DND-41 (cell line): ENCODE results near the gene CLEC2D.
"Not testable (repeated sequence)": the region's sequence is repeated elsewhere in the genome, so short reads cannot be mapped to it uniquely, and the experiment has no call there.

ENCODE experiments used
- ATAC-seq: fragments of 200-7000 bp; cut with Tn5 transposase; 3 replicates; pipeline ENCODE4 v1.9.1; 2021; ENCODE audit warnings: low read depth; ENCODE audit not compliant: insufficient read depth
- DNase-seq: peaks from one replicate; pipeline ENCODE4 v3.0.0-alpha.2; 2020
- H2AFZ ChIP-seq: 2 replicates; pipeline ENCODE4 v1.6.0; 2012; ENCODE audit warnings: low read depth, low read length
- H3K27ac ChIP-seq: 2 replicates; pipeline ENCODE4 v1.5.1; 2012; ENCODE audit warnings: low read length, inconsistent platforms
- H3K27me3 ChIP-seq: fragments of 200-600 bp; sonication (generic); 2 replicates; pipeline ENCODE4 v1.6.0; 2012; ENCODE audit warnings: low read length, mild to moderate bottlenecking, inconsistent platforms; ENCODE audit not compliant: insufficient read depth, poor library complexity
- H3K36me3 ChIP-seq: 2 replicates; pipeline ENCODE4 v1.5.1; 2012; ENCODE audit warnings: low read length, inconsistent platforms; ENCODE audit not compliant: insufficient read depth
- H3K4me1 ChIP-seq: 2 replicates; pipeline ENCODE4 v1.5.1; 2012; ENCODE audit warnings: mild to moderate bottlenecking, low read length; ENCODE audit not compliant: insufficient read depth
- H3K4me2 ChIP-seq: 2 replicates; pipeline ENCODE4 v1.6.0; 2012; ENCODE audit warnings: mild to moderate bottlenecking, moderate library complexity, low read length, inconsistent platforms; ENCODE audit not compliant: insufficient read depth
- H3K4me3 ChIP-seq, 2 experiments: fragments of 200-600 bp in 1 of 2; shearing (Covaris generic) in 1 of 2; 2 replicates each; pipeline ENCODE4 v1.5.1; 2012 to 2016; ENCODE audit warnings: inconsistent platforms in 2 of 2, low read length in 2 of 2, mild to moderate bottlenecking in 2 of 2, low read depth in 1 of 2, moderate library complexity in 1 of 2
- H3K79me2 ChIP-seq: 2 replicates; pipeline ENCODE4 v1.6.0; 2012; ENCODE audit warnings: low read length, inconsistent platforms; ENCODE audit not compliant: insufficient read depth
- H3K9ac ChIP-seq: 2 replicates; pipeline ENCODE4 v1.6.0; 2012; ENCODE audit warnings: low read depth, mild to moderate bottlenecking, inconsistent platforms, low read length, moderate library complexity
- H3K9me3 ChIP-seq: 2 replicates; pipeline ENCODE4 v1.5.1; 2012; ENCODE audit warnings: low read length, moderate library complexity, mild to moderate bottlenecking, inconsistent platforms; ENCODE audit not compliant: insufficient read depth, severe bottlenecking
- H4K20me1 ChIP-seq: 2 replicates; pipeline ENCODE4 v1.6.0; 2012; ENCODE audit warnings: low read length; ENCODE audit not compliant: insufficient read depth
- EZH2 ChIP-seq: IDR thresholded peaks from 3 replicates; pipeline ENCODE4 v1.6.1; 2012; ENCODE audit warnings: borderline replicate concordance, low read depth, mild to moderate bottlenecking, moderate library complexity, low read length, inconsistent platforms; ENCODE audit not compliant: severe bottlenecking
- TF ChIP-seq, protein P1 (sequence below): IDR thresholded peaks from 2 replicates; pipeline ENCODE4 v1.5.1; 2012; ENCODE audit warnings: borderline replicate concordance, low read length, moderate library complexity, mild to moderate bottlenecking; ENCODE audit not compliant: poor library complexity, severe bottlenecking; ENCODE audit errors: extremely low read depth

The CLEC2D gene

DNA sequence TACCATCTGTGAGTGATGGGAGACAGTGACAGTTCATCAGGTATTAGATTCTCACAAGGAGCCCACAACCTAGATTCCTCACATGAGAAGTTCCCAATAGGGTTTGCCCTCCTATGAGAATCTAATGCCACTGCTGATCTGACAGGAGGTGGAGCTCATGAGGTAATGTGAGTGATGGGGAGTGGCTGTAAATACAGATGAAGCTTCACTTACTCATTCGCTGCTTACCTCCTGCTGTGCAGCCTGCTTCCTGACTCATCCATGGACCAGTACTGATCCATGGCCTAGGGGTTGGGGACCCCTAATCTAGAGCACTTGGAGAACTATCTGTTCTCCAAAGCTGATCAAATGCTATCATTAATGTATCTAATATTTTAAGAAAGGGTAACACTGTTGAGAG lies 17.7 kb downstream of the CLEC2D start:
- peaks cover 22% of the 10 kb centered on the region for H3K36me3 ChIP-seq
- H3K79me2 ChIP-seq, result no peaks in the 10 kb centered on the region
- no peaks in the 10 kb centered on the region for H4K20me1 ChIP-seq
- no peak overlapping the region for H3K27ac ChIP-seq
- H3K4me1 ChIP-seq, result no peaks in the 10 kb centered on the region
- peaks cover 7% of the 10 kb centered on the region for H3K9me3 ChIP-seq
- H3K4me3 ChIP-seq, result no peak overlapping the region
- TF ChIP-seq EZH2, result no peak
- TF ChIP-seq, protein P1, sequence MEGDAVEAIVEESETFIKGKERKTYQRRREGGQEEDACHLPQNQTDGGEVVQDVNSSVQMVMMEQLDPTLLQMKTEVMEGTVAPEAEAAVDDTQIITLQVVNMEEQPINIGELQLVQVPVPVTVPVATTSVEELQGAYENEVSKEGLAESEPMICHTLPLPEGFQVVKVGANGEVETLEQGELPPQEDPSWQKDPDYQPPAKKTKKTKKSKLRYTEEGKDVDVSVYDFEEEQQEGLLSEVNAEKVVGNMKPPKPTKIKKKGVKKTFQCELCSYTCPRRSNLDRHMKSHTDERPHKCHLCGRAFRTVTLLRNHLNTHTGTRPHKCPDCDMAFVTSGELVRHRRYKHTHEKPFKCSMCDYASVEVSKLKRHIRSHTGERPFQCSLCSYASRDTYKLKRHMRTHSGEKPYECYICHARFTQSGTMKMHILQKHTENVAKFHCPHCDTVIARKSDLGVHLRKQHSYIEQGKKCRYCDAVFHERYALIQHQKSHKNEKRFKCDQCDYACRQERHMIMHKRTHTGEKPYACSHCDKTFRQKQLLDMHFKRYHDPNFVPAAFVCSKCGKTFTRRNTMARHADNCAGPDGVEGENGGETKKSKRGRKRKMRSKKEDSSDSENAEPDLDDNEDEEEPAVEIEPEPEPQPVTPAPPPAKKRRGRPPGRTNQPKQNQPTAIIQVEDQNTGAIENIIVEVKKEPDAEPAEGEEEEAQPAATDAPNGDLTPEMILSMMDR, result no peak
- no peak overlapping the region for H3K9ac ChIP-seq
- H3K4me2 ChIP-seq, result no peak overlapping the region
- ATAC-seq, result no peak
- no peak for DNase-seq
- H3K27me3 ChIP-seq, result no peaks in the 10 kb centered on the region
- no peak overlapping the region for H2AFZ ChIP-seq

- no peak overlapping the region for H3K4me3 ChIP-seq
- H3K36me3 ChIP-seq, result peaks cover 27% of the 10 kb centered on the region
- ATAC-seq, result no peak
- H3K4me2 ChIP-seq, result no peak overlapping the region
- no peak overlapping the region for H3K27ac ChIP-seq
- no peaks in the 10 kb centered on the region for H3K4me1 ChIP-seq
- peaks cover 14% of the 10 kb centered on the region for H3K9me3 ChIP-seq
- no peak overlapping the region for H3K9ac ChIP-seq
- no peak overlapping the region for H2AFZ ChIP-seq
- TF ChIP-seq, protein P1, result no peak
- TF ChIP-seq EZH2, result no peak
- no peaks in the 10 kb centered on the region for H4K20me1 ChIP-seq
- no peaks in the 10 kb centered on the region for H3K79me2 ChIP-seq
- no peak for DNase-seq
- H3K27me3 ChIP-seq, result no peaks in the 10 kb centered on the region
These were observed 23.4 kb downstream of the CLEC2D start for GRCh38 chr12:9692909-9693308.

DNA sequence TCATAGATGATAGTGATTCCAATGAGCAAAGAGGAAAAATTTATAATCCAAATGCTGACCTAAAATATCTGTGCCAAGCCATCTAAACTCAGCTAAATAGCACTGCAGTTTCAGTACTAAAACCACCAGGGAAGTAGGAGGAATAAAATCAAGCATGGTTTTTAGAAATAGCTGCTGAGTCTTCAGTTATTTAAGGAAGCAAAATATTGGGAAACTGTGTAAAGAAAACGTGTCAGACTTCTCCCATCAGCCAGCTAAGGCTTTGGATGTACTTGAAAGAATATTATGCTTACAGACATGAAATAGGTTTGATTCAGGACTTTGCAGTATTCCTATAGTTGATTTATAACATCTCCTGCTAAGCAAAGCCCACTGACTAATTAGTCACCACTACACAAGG lies 24.7 kb downstream of the CLEC2D start:
- TF ChIP-seq, protein P1, result no peak
- TF ChIP-seq EZH2, result no peak
- Histone ChIP-seq H3K4me1 (no peaks in the 10 kb centered on the region), H3K4me2 (no peak overlapping the region), H3K27me3 (no peaks in the 10 kb centered on the region), H3K36me3 (peaks cover 14% of the 10 kb centered on the region; the same call in 1 of the 2 replicates), H2AFZ (no peak overlapping the region), H3K79me2 (no peaks in the 10 kb centered on the region), H4K20me1 (no peaks in the 10 kb centered on the region), H3K9me3 (peaks cover 9% of the 10 kb centered on the region), H3K27ac (no peak overlapping the region), H3K4me3 (no peak overlapping the region), H3K9ac (no peak overlapping the region)
- ATAC-seq (no peak), DNase-seq (no peak)

- not testable (repeated sequence) for H3K4me3 ChIP-seq, DNase-seq, H3K36me3 ChIP-seq, H3K27me3 ChIP-seq, H4K20me1 ChIP-seq, ATAC-seq, H3K27ac ChIP-seq, H3K4me1 ChIP-seq, H2AFZ ChIP-seq, H3K9me3 ChIP-seq, H3K4me2 ChIP-seq, H3K79me2 ChIP-seq, H3K9ac ChIP-seq
These were observed 25.6 kb downstream of the CLEC2D start for GRCh38 chr12:9695150-9695549.

DNA sequence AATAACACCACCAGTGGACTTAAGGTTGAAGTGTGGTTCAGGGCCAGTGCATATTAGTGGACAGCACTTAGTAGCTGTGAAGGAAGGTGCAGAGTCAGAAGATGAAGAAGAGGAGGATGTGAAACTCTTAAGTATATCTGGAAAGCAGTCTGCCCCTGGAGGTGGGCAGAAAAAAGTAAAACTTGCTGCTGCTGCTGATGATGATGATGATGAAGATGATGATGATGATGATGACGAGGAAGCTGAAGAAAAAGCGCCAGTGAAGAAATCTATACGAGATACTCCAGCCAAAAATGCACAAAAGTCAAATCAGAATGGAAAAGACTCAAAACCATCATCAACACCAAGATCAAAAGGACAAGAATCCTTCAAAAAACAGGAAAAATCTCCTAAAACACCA lies 26.1 kb downstream of the CLEC2D start:
- H3K27ac ChIP-seq, H3K4me1 ChIP-seq, H4K20me1 ChIP-seq, H3K4me2 ChIP-seq, DNase-seq, H3K79me2 ChIP-seq, H2AFZ ChIP-seq, H3K27me3 ChIP-seq, ATAC-seq, H3K36me3 ChIP-seq, H3K4me3 ChIP-seq, H3K9ac ChIP-seq, H3K9me3 ChIP-seq: not testable (repeated sequence)
